Activated CD8-positive, alpha-beta T cell treated with anti-CD3 and anti-CD28 coated beads for 36 hours (primary cell): Measurements from ENCODE around the gene DUSP16. TPM values are rescaled to one million over a fixed set of nuclear protein-coding genes. Genes with fewer than 3 reads are reported as not detected.

Experiments
- ATAC-seq: fragments of 200-7000 bp; cut with Tn5 transposase; one replicate; pipeline ENCODE4 v1.10.0; 2021; ENCODE audit warnings: mild to moderate bottlenecking, moderate library complexity
- CTCF ChIA-PET: fragments of 350-600 bp; sonication (Branson Sonifier 250); formaldehyde crosslinking; loops from one replicate; lab custom pipeline; 2021; ENCODE audit warnings: antibody characterized with exemption; lab: Charles Lee
- POLR2A ChIA-PET: fragments of 350-600 bp; sonication (Branson Sonifier 250); formaldehyde crosslinking; loops from one replicate; lab custom pipeline; 2021; ENCODE audit warnings: antibody characterized with exemption; lab: Charles Lee
- DNase-seq: peaks from one replicate; pipeline ENCODE4 v3.0.0-alpha.2; 2020
- H3K27ac Mint-ChIP-seq: one replicate; pipeline ENCODE4 v1.8.0; 2021; ENCODE audit warnings: mild to moderate bottlenecking, mixed read lengths
- H3K27me3 Mint-ChIP-seq: one replicate; pipeline ENCODE4 v1.8.0; 2021; ENCODE audit warnings: mixed read lengths
- H3K36me3 Mint-ChIP-seq: one replicate; pipeline ENCODE4 v1.8.0; 2021; ENCODE audit warnings: low read depth, mixed read lengths
- H3K4me1 Mint-ChIP-seq: one replicate; pipeline ENCODE4 v1.8.0; 2021; ENCODE audit warnings: low read depth, mixed read lengths
- H3K4me3 Mint-ChIP-seq: one replicate; pipeline ENCODE4 v1.8.0; 2021; ENCODE audit warnings: mild to moderate bottlenecking, moderate library complexity, mixed read lengths
- H3K9me3 Mint-ChIP-seq: one replicate; pipeline ENCODE4 v1.8.0; 2021; ENCODE audit warnings: mixed read lengths
- intact Hi-C: fragments of 100-400 bp; cut with micrococcal nuclease; formaldehyde crosslinking; loops from one replicate; pipeline ENCODE4 v1.10.0; 2022
- total RNA-seq, 2 experiments: library from RNA; stranded (reverse); gene quantifications; one replicate each; pipeline ENCODE4 v1.2.3, GENCODE V29; 2021
- TF ChIP-seq, protein P1 (sequence below): fragments of 200-600 bp; IDR thresholded peaks from one replicate; pipeline ENCODE4 v1.8.0; 2022; ENCODE audit warnings: antibody characterized with exemption, mild to moderate bottlenecking

Gene DUSP16
- total RNA-seq, 2 experiments from 2014 or later = 28.2 to 30.2 TPM

DNA sequence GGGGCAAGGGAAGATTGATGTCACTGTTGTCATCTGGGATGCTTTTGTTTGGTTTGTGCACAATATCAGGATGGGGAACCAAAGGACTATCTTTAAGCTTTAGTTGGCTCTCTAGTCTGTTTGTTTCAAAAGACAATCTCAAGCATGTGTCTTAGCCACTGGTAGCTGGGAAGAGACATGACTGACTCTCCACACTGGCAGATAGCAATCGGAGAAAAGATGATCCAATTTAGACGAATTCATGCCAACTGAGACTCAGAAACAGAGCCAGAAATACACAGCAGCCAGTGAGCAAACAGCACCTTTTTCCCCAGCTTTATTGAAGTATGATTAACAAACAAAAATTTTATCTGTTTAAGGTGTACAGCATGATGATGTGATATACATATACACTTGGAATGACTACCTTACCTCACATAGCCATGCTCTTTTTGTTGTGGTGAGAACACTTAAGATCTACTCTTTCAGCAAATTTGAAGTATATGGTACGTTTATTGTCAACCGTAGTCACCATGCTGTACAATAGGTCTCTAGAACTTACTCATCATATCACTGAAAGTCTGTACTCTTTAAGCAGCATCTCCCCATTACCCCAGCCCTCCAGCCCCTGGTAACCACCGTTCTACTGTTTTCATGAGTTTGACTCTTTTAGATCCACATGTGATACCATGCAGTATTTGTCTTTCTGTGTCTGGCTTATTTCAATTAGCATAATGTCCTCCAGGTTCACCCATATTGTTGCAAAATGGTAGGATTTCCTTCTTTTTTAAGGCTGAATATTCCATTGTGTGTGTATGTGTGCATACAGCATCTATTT is 50.6 kb downstream of the DUSP16 start:
- H3K4me1 Mint-ChIP-seq = peaks cover 24% of the 10 kb centered on the region
- no peaks in the 10 kb centered on the region for H3K9me3 Mint-ChIP-seq
- intact Hi-C loops = no loop called here
- H3K36me3 Mint-ChIP-seq = peaks cover 20% of the 10 kb centered on the region
- CTCF ChIA-PET = no interaction called here
- POLR2A ChIA-PET = interaction anchor here (0.6 kb wide), 1 partner anchor 137 kb away, joined by 3 read pairs; no protein-coding TSS in a partner anchor
- H3K27ac Mint-ChIP-seq = no peak overlapping the region
- DNase-seq (peak; percentile 43), ATAC-seq (peak; percentile 89)
- H3K27me3 Mint-ChIP-seq = no peaks in the 10 kb centered on the region
- TF ChIP-seq, protein P1, sequence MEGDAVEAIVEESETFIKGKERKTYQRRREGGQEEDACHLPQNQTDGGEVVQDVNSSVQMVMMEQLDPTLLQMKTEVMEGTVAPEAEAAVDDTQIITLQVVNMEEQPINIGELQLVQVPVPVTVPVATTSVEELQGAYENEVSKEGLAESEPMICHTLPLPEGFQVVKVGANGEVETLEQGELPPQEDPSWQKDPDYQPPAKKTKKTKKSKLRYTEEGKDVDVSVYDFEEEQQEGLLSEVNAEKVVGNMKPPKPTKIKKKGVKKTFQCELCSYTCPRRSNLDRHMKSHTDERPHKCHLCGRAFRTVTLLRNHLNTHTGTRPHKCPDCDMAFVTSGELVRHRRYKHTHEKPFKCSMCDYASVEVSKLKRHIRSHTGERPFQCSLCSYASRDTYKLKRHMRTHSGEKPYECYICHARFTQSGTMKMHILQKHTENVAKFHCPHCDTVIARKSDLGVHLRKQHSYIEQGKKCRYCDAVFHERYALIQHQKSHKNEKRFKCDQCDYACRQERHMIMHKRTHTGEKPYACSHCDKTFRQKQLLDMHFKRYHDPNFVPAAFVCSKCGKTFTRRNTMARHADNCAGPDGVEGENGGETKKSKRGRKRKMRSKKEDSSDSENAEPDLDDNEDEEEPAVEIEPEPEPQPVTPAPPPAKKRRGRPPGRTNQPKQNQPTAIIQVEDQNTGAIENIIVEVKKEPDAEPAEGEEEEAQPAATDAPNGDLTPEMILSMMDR = no peak
- no peak overlapping the region for H3K4me3 Mint-ChIP-seq

DNA sequence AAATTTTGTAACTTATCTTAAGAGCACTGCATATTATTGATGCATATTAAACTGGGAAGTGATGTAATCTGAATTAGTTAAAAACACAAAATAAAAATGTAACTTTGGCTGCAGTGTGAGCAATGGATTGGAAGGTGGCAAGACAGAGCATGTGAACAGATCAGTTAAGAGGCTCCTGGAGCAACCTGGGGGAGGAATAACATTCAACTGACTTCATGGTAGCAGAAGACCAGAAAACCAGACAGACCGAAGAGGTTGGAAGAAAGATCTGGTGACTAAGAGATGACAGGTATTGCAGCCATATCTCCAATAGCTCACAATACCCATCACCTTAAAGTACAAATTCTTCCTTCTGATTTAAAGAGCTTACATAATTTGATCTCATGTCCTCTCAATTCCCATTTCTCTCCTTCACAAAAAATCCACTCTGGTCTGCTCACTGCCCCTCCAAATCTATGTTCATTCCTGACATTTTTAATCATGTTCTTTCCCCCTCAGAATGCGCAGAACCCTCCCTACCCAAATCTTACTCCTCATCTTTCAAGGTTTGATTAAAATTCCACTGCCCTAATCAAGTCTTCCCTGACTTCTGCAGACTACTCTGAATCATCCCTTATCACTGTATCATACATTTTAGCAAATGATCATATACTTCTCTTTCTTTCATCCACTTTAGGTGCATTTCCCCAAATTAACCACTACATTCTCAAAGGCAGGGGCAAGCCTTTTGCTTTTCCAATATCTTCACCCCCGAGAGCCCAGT is 51.5 kb downstream of the DUSP16 start:
- POLR2A ChIA-PET = interaction anchor here (0.6 kb wide), 1 partner anchor 136 kb away, joined by 3 read pairs; no protein-coding TSS in a partner anchor
- Mint-ChIP-seq H3K4me3 (no peak overlapping the region), H3K9me3 (no peaks in the 10 kb centered on the region), H3K36me3 (peaks cover 21% of the 10 kb centered on the region), H3K4me1 (peaks cover 33% of the 10 kb centered on the region), H3K27ac (no peak overlapping the region), H3K27me3 (no peaks in the 10 kb centered on the region)
- DNase-seq (no peak), ATAC-seq (no peak)
- TF ChIP-seq, protein P1 = no peak
- CTCF ChIA-PET = interaction anchor here (0.8 kb wide), 1 partner anchor 12 kb away, joined by 3 read pairs; no protein-coding TSS in a partner anchor
- intact Hi-C loops = no loop called here

DNA sequence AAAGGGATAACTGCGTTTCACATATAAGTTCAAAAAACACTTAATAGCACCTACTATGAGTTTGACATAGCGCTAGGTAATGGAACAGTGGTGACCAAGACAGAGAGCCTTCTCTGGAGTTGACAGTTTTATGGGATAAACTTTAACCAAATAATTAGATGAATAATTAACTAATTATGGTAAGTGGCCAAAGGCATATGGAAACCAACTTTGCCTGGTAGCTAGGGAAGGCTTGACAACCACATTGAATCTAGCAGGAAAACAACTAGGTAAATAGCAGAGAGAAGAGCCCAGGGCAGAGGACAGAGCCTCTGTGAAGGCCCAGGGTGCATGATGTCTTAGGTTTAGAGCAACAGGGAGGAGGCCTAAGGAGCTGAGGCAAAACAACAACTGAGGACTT is 52.1 kb downstream of the DUSP16 start:
- Mint-ChIP-seq H3K9me3 (no peaks in the 10 kb centered on the region), H3K36me3 (peaks cover 21% of the 10 kb centered on the region), H3K27ac (no peak overlapping the region), H3K27me3 (no peaks in the 10 kb centered on the region), H3K4me3 (no peak overlapping the region), H3K4me1 (peaks cover 39% of the 10 kb centered on the region)
- POLR2A ChIA-PET = interaction anchor here (1.3 kb wide), 1 partner anchor 31 kb away, joined by 3 read pairs; no protein-coding TSS in a partner anchor
- TF ChIP-seq, protein P1 = no peak
- ATAC-seq (no peak), DNase-seq (no peak)
- intact Hi-C loops = no loop called here
- CTCF ChIA-PET = interaction anchor here (0.8 kb wide), 1 partner anchor 13 kb away, joined by 3 read pairs; no protein-coding TSS in a partner anchor

DNA sequence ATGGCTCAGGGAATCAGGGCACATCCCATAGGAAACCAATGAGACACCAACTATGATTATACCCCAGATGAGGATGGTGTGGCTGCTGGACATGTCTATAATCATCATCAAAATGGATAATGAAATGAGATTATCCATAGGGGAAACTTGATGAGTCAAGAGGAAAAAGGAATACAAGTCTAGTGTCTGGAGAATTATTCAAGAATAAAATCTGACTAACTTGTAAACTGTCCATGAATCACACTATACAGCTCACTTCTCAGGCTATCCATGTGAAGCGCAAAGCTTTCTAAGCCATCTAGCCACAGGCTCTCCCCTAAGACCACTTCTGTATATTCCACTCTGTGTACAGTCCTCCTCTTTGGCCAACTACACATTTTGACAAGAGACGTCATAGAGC is 52.5 kb downstream of the DUSP16 start:
- peaks cover 21% of the 10 kb centered on the region for H3K36me3 Mint-ChIP-seq
- POLR2A ChIA-PET = interaction anchor here (1.3 kb wide), 1 partner anchor 31 kb away, joined by 3 read pairs; no protein-coding TSS in a partner anchor
- intact Hi-C loops = no loop called here
- TF ChIP-seq, protein P1 = no peak
- CTCF ChIA-PET = interaction anchor here (0.7 to 0.8 kb wide), 3 partner anchors 13 to 76 kb away, joined by 3 read pairs; no protein-coding TSS in a partner anchor
- ATAC-seq = no peak
- DNase-seq = no peak
- no peaks in the 10 kb centered on the region for H3K9me3 Mint-ChIP-seq
- no peak overlapping the region for H3K27ac Mint-ChIP-seq
- H3K4me3 Mint-ChIP-seq = no peak overlapping the region
- peaks cover 43% of the 10 kb centered on the region for H3K4me1 Mint-ChIP-seq
- no peaks in the 10 kb centered on the region for H3K27me3 Mint-ChIP-seq
